Measurements from ENCODE around the gene PITPNC1. TPM values are rescaled to one million over a fixed set of nuclear protein-coding genes. Genes with fewer than 3 reads are reported as not detected.
"Not testable (repeated sequence)": the region's sequence is repeated elsewhere in the genome, so short reads cannot be mapped to it uniquely, and the experiment has no call there.

PITPNC1 gene
- total RNA-seq, 1 experiment from 2014 or later = 37.5 TPM

- Histone ChIP-seq H3K18ac (ENCODE audit: insufficient read length, low read depth, low read length) (no peak overlapping the region), H3K27me3 (ENCODE audit: insufficient read depth, low read length) (no peaks in the 10 kb centered on the region), H3K4ac (ENCODE audit: low read depth, low read length) (no peak overlapping the region), H2AFZ (ENCODE audit: low read length) (no peak overlapping the region), H4K20me1 (ENCODE audit: control insufficient read depth, insufficient read depth, insufficient read length) (no peaks in the 10 kb centered on the region), H2BK5ac (ENCODE audit: insufficient read length, low read length) (no peak overlapping the region), H4K5ac (ENCODE audit: insufficient read length, low read depth, low read length) (no peak overlapping the region), H4K8ac (replicated peaks; ENCODE audit: insufficient read length, low read depth, low read length) (no peak overlapping the region), H3K23me2 (ENCODE audit: insufficient read length, low read depth, low read length, poor library complexity, severe bottlenecking) (no peaks in the 10 kb centered on the region), H3K27ac (ENCODE audit: insufficient read length, low read depth, low read length) (no peak overlapping the region), H3K9me3 (ENCODE audit: control insufficient read depth, low read depth, low read length) (no peaks in the 10 kb centered on the region), H3K23ac (ENCODE audit: insufficient read length, low read depth, low read length) (no peak overlapping the region), H3T11ph (ENCODE audit: low read length) (no peak overlapping the region), H3K9ac (ENCODE audit: extremely low read depth, insufficient read length, low read length) (no peak overlapping the region), H4K91ac (ENCODE audit: insufficient read length, low read depth, low read length) (no peak overlapping the region), H3K79me2 (ENCODE audit: insufficient read depth, low read length) (peaks cover 3% of the 10 kb centered on the region; the same call in 1 of the 2 replicates), H2AK5ac (ENCODE audit: insufficient read length, low read length) (no peak overlapping the region), H2BK12ac (ENCODE audit: insufficient read length, low read depth, low read length) (no peak overlapping the region), H2BK120ac (ENCODE audit: low read depth, low read length, poor library complexity, severe bottlenecking) (no peak overlapping the region), H2BK20ac (ENCODE audit: low read depth, low read length, poor library complexity, severe bottlenecking) (no peak overlapping the region), H3K14ac (ENCODE audit: insufficient read depth, low read length) (no peak overlapping the region), H3K4me1 (ENCODE audit: insufficient read depth, low read length) (peaks cover 7% of the 10 kb centered on the region; the same call in 1 of the 2 replicates), H2BK15ac (ENCODE audit: low read depth, low read length) (no peak overlapping the region), H3K4me2 (ENCODE audit: insufficient read depth, insufficient read length, low read length) (no peak overlapping the region), H3K56ac (ENCODE audit: insufficient read length, low read depth, low read length) (no peak overlapping the region), H3K79me1 (ENCODE audit: insufficient read depth, low read depth, low read length, poor library complexity, severe bottlenecking) (peaks cover 6% of the 10 kb centered on the region)
- TF ChIP-seq, protein P1, sequence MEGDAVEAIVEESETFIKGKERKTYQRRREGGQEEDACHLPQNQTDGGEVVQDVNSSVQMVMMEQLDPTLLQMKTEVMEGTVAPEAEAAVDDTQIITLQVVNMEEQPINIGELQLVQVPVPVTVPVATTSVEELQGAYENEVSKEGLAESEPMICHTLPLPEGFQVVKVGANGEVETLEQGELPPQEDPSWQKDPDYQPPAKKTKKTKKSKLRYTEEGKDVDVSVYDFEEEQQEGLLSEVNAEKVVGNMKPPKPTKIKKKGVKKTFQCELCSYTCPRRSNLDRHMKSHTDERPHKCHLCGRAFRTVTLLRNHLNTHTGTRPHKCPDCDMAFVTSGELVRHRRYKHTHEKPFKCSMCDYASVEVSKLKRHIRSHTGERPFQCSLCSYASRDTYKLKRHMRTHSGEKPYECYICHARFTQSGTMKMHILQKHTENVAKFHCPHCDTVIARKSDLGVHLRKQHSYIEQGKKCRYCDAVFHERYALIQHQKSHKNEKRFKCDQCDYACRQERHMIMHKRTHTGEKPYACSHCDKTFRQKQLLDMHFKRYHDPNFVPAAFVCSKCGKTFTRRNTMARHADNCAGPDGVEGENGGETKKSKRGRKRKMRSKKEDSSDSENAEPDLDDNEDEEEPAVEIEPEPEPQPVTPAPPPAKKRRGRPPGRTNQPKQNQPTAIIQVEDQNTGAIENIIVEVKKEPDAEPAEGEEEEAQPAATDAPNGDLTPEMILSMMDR (conservative IDR thresholded peaks at IDR 0.05) = no peak
- DNase-seq = no peak
- Mint-ChIP-seq H3K4me1 (peaks cover 24 to 29% of the 10 kb centered on the region in 2 experiments), H3K9me3 (no peaks in the 10 kb centered on the region), H3K36me3 (ENCODE audit: insufficient read depth in 1 of 3, low read depth in 3 of 3) (peaks cover 3 to 11% (median 6%) of the 10 kb centered on the region in 3 experiments; a peak in 6 of 7 replicates), H3K27ac (peak overlapping the region in 2 of 3 experiments; percentile 15 to 80; a peak in 3 of 7 replicates), H3K4me3 (no peak overlapping the region), H3K27me3 (ENCODE audit: low read depth) (no peaks in the 10 kb centered on the region)
- WGBS (ENCODE audit: extremely low coverage, insufficient read length, low lambda C conversion rate) = no CpG with 5 or more reads among the region's 3 CpGs
Measured at GRCh38 chr17:67421869-67422273, 44.8 kb downstream of the PITPNC1 start.

DNA sequence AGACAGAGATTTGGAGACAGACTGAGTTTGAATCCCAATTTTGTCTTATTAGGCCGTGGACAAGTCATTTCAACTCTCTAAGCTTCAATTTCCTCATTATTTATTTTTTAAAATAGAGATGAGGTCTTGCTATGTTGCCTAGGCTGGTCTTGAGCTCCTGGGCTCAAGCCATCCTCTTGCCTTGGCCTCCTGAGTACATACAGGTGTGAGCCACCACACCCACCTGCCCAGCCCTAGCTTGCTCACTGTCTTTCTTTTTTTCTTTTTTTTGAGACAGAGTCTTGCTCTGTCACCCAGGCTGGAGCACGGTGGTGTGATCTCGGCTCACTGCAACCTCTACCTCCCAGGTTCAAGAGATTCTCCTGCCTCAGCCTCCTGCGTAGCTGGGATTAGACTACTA lies 45.2 kb downstream of the PITPNC1 start:
- H3K18ac ChIP-seq (ENCODE audit: insufficient read length, low read depth, low read length); H3T11ph ChIP-seq (ENCODE audit: low read length); H3K27ac ChIP-seq (ENCODE audit: insufficient read length, low read depth, low read length); H4K91ac ChIP-seq (ENCODE audit: insufficient read length, low read depth, low read length); H3K56ac ChIP-seq (ENCODE audit: insufficient read length, low read depth, low read length); H2AFZ ChIP-seq (ENCODE audit: low read length); H2BK5ac ChIP-seq (ENCODE audit: insufficient read length, low read length); H3K9me3 ChIP-seq (ENCODE audit: control insufficient read depth, low read depth, low read length); H3K36me3 Mint-ChIP-seq (ENCODE audit: insufficient read depth in 1 of 3, low read depth in 3 of 3); H3K4ac ChIP-seq (ENCODE audit: low read depth, low read length); H2BK12ac ChIP-seq (ENCODE audit: insufficient read length, low read depth, low read length); H2BK20ac ChIP-seq (ENCODE audit: low read depth, low read length, poor library complexity, severe bottlenecking); H3K27me3 ChIP-seq (ENCODE audit: insufficient read depth, low read length); H3K27me3 Mint-ChIP-seq (ENCODE audit: low read depth); H3K14ac ChIP-seq (ENCODE audit: insufficient read depth, low read length); H2AK5ac ChIP-seq (ENCODE audit: insufficient read length, low read length); H4K20me1 ChIP-seq (ENCODE audit: control insufficient read depth, insufficient read depth, insufficient read length); DNase-seq; H3K23me2 ChIP-seq (ENCODE audit: insufficient read length, low read depth, low read length, poor library complexity, severe bottlenecking); H3K79me2 ChIP-seq (ENCODE audit: insufficient read depth, low read length); H3K4me1 ChIP-seq (ENCODE audit: insufficient read depth, low read length); H3K79me1 ChIP-seq (ENCODE audit: insufficient read depth, low read depth, low read length, poor library complexity, severe bottlenecking); H4K8ac ChIP-seq (replicated peaks; ENCODE audit: insufficient read length, low read depth, low read length); H3K4me3 Mint-ChIP-seq; H2BK120ac ChIP-seq (ENCODE audit: low read depth, low read length, poor library complexity, severe bottlenecking); H3K4me2 ChIP-seq (ENCODE audit: insufficient read depth, insufficient read length, low read length); H3K9ac ChIP-seq (ENCODE audit: extremely low read depth, insufficient read length, low read length); H3K23ac ChIP-seq (ENCODE audit: insufficient read length, low read depth, low read length); H4K5ac ChIP-seq (ENCODE audit: insufficient read length, low read depth, low read length); H2BK15ac ChIP-seq (ENCODE audit: low read depth, low read length); H3K9me3 Mint-ChIP-seq: not testable (repeated sequence)
- no CpG with 5 or more reads among the region's 4 CpGs for WGBS (ENCODE audit: extremely low coverage, insufficient read length, low lambda C conversion rate)
- H3K27ac Mint-ChIP-seq = peak overlapping the region in 2 of 3 experiments; percentile 47 to 77; a peak in 3 of 7 replicates
- H3K4me1 Mint-ChIP-seq = peaks cover 24 to 29% of the 10 kb centered on the region in 2 experiments

Measured in H9 (cell line).